ENCODE data around the gene CBFA2T3.
"Not testable (repeated sequence)": the region's sequence is repeated elsewhere in the genome, so short reads cannot be mapped to it uniquely, and the experiment has no call there.

CBFA2T3 gene

GRCh38 chr16:88922114-88922825, 54.7 kb downstream of the CBFA2T3 start:
- DNase-seq (ENCODE audit: low read depth), result no peak

DNA sequence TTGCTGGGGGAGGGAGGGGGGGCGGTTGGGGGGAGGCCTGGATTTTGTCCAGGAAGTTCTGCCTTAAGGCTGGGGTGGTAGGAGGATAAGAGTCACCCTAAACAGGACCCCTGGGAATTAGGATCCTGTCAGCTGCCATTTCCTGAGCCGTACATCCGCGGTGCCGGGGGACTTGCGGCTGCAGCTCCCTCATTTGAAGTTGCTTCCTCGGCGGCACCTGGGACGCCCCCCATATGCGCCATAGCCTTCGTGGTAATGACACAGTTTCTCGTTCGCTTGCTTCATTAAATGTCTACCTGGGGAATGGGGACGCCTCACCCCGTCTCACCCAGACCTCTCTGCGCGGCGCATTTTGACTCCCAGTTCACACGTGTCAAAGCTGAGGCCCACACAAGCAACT, 55.4 kb downstream of the CBFA2T3 start:
- DNase-seq (ENCODE audit: low read depth), result no peak

DNA sequence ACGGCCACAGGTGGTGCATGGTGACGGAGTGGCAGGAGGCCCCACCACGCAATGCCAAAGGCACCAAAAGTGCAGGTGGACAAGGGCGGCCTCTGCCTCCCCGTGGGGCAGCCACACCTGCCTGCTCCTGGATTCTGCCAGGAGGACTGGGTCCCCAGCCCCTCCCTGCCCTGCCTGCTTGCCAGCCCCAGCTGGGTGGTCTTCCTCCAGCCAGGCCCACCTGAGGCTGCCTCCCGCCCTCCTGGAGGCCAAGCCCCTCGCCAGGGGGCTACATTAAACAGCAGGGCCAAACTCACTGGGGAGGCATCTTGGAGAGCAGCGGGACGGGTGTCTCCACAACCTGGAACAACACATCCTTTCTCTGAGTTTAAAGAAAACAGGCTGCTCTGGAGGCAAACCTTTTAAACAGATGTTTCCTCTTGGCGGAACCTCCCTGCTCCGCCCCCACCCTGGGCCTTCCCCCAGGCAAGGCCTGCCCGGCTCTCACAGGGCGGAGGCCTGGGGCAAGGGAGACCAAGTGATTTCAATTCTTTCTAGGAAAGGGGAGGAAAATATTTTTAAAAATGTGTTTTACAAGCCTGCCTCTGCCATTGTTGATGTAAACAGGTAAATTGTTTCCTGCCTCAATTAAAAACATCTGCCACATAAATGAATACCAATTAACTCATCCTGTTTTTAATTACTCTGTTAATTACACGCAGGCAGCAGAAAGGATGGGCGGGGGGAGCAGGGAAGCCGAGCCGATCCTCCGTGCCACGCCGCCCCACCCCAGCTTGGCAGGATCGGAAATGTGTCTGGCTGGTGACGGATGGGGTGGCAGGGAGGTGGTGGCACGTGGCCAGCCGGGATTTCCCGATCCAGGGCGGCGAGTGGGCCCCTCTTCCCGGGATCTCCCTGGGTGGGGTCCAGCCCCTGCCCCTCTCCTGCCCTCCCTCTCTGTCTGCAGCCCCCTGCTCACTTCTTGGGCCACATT, 56.1 kb downstream of the CBFA2T3 start:
- DNase-seq (ENCODE audit: low read depth), result no peak

- DNase-seq (ENCODE audit: low read depth), result no peak
Measured at GRCh38 chr16:88919936-88920335, 57.1 kb downstream of the CBFA2T3 start.

DNA sequence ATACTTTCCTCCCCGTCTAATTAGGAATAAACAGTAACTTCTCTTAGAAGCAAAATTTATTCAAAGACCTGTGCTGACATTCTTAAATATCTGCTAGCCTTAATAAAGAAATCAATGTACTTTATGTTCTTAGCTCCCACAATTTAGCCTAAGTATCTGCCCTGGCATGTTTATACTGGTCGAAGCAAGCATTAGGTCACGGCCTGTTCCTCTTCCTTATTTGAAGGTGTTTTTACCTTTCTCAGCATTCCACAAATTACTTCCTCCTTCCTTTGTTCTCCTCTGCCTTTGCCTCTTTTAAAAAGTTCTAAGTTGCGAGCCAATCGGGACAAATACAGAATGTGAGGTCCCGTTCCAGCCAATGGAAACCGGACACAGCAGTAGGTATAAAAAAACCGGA, 58.1 kb downstream of the CBFA2T3 start:
- not testable (repeated sequence) for DNase-seq (ENCODE audit: low read depth)

- no peak for DNase-seq (ENCODE audit: low read depth)
Measured at GRCh38 chr16:88917915-88918627, 58.9 kb downstream of the CBFA2T3 start.

GRCh38 chr16:88917146-88917914, 59.7 kb downstream of the CBFA2T3 start:
- no peak for DNase-seq (ENCODE audit: low read depth)

GRCh38 chr16:88915639-88916327, 61.2 kb downstream of the CBFA2T3 start:
- no peak for DNase-seq (ENCODE audit: low read depth)

DNA sequence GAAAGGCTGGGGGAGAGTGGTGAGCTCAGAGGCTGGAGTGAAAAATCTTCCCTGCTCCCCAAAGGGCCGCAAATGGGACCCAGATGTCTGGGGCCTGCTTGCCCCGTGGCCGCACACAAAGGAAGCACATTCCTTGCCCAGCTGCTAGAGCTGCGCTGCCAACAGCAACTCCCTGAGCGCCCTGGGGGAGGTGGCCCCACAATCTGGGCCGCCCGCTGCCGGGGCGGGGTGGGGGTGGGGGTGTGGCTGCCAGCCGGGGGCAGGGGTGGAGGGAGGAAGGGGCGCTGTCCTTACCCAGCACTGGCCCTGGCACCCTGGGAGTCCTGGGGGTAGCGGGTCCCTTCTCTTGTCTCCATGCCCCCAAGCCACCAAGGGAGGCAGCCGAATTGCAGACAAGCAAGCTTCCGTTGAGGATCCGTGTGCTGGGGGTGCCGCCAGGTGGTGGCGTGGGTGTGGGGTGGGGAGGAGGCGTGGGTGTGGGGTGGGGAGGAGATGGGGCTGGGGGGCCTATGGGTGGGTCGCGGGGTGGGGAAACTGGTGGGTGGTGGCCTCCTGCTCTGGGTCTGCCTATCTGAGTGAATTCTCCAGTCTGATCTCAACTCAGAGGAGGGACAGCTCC, 62.1 kb downstream of the CBFA2T3 start:
- no peak for DNase-seq (ENCODE audit: low read depth)

DNA sequence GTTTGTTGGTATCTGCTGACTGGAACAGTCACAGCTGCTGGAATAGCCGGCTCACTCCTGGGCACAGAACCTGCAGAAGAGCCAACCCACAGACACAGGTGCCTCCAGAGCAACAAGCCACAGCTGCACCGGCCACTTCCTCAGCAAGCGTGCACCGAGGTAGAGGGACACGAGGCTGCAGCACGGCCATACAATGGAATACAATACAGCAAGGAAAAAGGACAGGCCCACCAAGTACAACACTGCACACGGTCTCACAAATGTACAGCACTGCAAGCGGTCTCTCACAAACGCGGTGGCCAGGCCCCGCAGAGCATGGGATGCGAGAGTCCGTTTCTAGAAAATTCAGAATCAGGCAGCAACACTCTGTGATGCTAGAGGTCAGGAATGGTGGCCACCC, 63.1 kb downstream of the CBFA2T3 start:
- DNase-seq (ENCODE audit: low read depth), result no peak

- no peak for DNase-seq (ENCODE audit: low read depth)
Measured at GRCh38 chr16:88913001-88913612, 63.9 kb downstream of the CBFA2T3 start.

- DNase-seq (ENCODE audit: low read depth), result no peak
Measured at GRCh38 chr16:88912556-88912955, 64.5 kb downstream of the CBFA2T3 start.

GRCh38 chr16:88911946-88912310, 65.1 kb downstream of the CBFA2T3 start:
- no peak for DNase-seq (ENCODE audit: low read depth)

- DNase-seq (ENCODE audit: low read depth), result no peak
Measured at GRCh38 chr16:88911136-88911945, 65.7 kb downstream of the CBFA2T3 start.

DNA sequence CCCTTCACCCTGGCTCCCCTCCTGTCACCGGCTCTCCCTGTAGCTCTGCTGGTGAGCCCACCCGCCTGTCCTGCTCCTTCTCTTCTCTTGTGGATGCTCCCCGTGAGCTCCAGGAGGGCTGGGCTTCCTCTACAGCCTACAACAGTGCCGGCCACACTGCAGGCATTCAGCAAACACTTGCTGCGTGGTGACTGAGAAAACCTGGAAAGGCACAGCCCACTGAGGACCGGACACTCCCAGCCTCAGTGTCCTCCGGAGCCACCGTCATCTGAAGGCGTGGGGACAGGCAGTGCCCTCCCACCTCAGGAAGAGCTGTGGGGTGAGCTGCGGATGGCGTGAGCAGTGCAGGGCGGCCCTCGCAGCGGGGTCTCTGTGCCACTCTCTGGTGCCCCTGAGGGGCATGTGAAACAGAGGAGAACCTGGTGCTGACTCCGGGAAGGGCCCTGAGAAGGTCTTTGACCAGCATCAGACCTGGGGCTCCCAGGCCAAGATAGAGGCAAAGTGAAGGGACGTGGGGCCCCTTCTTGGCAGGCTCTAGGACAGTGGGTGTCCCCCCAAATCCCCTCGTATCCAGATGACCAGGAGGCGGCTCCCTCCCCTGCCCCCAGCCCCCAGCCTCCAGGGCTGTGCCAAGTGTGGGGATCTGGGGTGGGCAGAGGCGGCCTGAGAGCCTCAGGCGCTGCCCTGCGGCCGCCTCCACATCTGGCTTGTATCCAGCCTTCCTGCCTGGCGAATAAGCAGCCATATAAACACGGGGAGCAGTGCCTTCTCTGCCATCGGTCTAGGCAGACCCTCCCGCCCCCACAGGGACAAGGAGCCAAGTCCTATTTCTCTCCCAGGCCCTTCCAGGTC, 66.5 kb downstream of the CBFA2T3 start:
- DNase-seq (ENCODE audit: low read depth), result no peak

GRCh38 chr16:88909431-88910210, 67.4 kb downstream of the CBFA2T3 start:
- no peak for DNase-seq (ENCODE audit: low read depth)

DNA sequence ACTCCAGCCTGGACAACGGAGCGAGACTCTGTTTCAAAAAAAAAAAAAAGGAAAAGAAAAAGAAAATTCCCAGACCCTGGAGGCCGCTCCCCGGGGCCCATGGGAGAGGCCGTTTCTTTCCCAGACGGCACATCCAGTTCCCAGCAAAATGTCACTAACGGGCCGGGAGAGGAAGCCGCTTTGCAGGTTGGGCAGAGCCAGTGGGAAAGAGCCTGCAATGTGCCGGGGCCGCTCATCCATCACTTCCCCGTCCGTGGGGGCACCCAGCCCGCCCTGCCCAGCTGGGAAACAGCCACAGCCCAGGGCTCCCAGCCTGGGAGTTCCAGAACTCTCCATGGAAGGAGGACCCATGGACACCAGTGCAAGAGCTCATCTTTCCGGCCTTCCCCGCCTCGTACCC, 68.7 kb downstream of the CBFA2T3 start:
- DNase-seq (ENCODE audit: low read depth), result no peak

DNA sequence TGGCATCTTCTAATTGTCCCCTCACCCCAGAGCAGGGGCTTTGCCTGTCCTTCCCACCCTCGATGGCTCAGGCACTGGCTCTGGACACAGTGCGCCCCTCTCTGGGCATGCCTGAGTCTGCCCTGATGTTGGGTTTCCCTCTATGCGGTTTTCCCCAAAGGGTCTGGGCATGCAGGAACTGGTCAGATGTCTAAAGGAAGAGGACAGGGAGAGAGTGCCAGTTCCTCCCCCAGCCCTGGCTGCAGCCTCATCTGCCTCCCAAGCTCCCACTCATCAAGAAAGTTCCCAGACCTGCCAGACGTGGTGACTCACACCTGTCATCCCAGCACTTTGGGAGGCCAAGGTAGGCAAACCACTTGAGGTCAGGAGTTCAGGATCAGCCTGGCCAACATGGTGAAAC, 69.2 kb downstream of the CBFA2T3 start:
- DNase-seq (ENCODE audit: low read depth), result no peak

Data from T-helper 22 cell (primary cell).